ENCODE measurements around the gene UBALD2.

- TF ChIP-seq CTCF (IDR thresholded peaks at IDR 0.05) (no peak), POLR2A (IDR thresholded peaks at IDR 0.05) (no peak)
These were observed 39.3 kb downstream of the UBALD2 start for GRCh38 chr17:76304226-76305134.

All from Peyer's patch (tissue), 4 donors.